ENCODE measurements around the gene SYK. TPM values are rescaled to one million over a fixed set of nuclear protein-coding genes. Genes with fewer than 3 reads are reported as not detected.

SYK gene
- total RNA-seq, 1 experiment from 2014 or later = 9.0 TPM

- ChIA-PET POLR2A (no interaction called here), RAD21 (ENCODE audit: low non-redundant PET in 1 of 2, low total read pairs in 2 of 2, uncharacterized antibody in 2 of 2, unreplicated experiment in 2 of 2) (no interaction called here), CTCF (no interaction called here)
- H3K9me2 ChIP-seq (ENCODE audit: insufficient read depth) = no peaks in the 10 kb centered on the region
- no peaks in the 10 kb centered on the region for H3K9me3 ChIP-seq (ENCODE audit: control insufficient read depth in 1 of 2, insufficient read depth in 1 of 2, low read depth in 1 of 2, low read length in 2 of 2)
- no peak for DNase-seq (ENCODE audit: low read depth, low spot score)
- H4K20me1 ChIP-seq (ENCODE audit: insufficient read depth) = no peaks in the 10 kb centered on the region
- H3K4me2 ChIP-seq (ENCODE audit: low read length) = no peak overlapping the region
- intact Hi-C loops (cut with micrococcal nuclease) = no loop called here
- no peaks in the 10 kb centered on the region for H3K4me1 ChIP-seq (ENCODE audit: control insufficient read depth in 1 of 2, insufficient read depth in 2 of 2, low read length in 2 of 2)
- no peak overlapping the region for H3K9ac ChIP-seq (ENCODE audit: low read length)
- no peak overlapping the region for H3K27ac ChIP-seq (ENCODE audit: low read depth, low read length)
- no peaks in the 10 kb centered on the region for H3K36me3 ChIP-seq (ENCODE audit: control insufficient read depth in 1 of 2, insufficient read depth in 2 of 2, low read length in 2 of 2)
- ATAC-seq = no peak
- no peak overlapping the region for H2AFZ ChIP-seq (ENCODE audit: low read depth, low read length, poor library complexity, severe bottlenecking)
- no peaks in the 10 kb centered on the region for H3K79me2 ChIP-seq (ENCODE audit: insufficient read depth, low read length)
- TF ChIP-seq CTCF (IDR thresholded peaks at IDR 0.05 in 2 of 3, conservative IDR thresholded peaks at IDR 0.05 in 1 of 3; ENCODE audit: borderline replicate concordance in 1 of 3, insufficient read depth in 1 of 3, low read depth in 2 of 3, low read length in 2 of 3) (no peak), ELF1 (IDR thresholded peaks at IDR 0.05; ENCODE audit: borderline replicate concordance, low read depth) (no peak), CEBPB (IDR thresholded peaks at IDR 0.05; ENCODE audit: low read depth) (no peak), YY1 (IDR thresholded peaks at IDR 0.05; ENCODE audit: extremely low read depth, insufficient replicate concordance, low read depth, low read length) (no peak), CBX3 (IDR thresholded peaks at IDR 0.05; ENCODE audit: low read depth) (no peak), EZH2phosphoT487 (IDR thresholded peaks at IDR 0.05; ENCODE audit: borderline replicate concordance) (no peak), POLR2AphosphoS5 (IDR thresholded peaks at IDR 0.05; ENCODE audit: low read depth, low read length) (no peak), ZFX (IDR thresholded peaks at IDR 0.05) (no peak), ZNF274 (IDR thresholded peaks at IDR 0.05; ENCODE audit: low read depth, low read length) (no peak)
- BruUV-seq (replicated peaks) = no TSS peak
- H3K4me3 ChIP-seq (replicated peaks in 1 of 2; ENCODE audit: low read depth in 1 of 2, low read length in 2 of 2) = no peak overlapping the region
- H3K27me3 ChIP-seq (ENCODE audit: insufficient read depth, low read length) = no peaks in the 10 kb centered on the region
Observed at GRCh38 chr9:90880066-90880465, 78.4 kb downstream of the SYK start.

GRCh38 chr9:90880669-90881068, 79.0 kb downstream of the SYK start:
- ChIA-PET POLR2A (no interaction called here), RAD21 (ENCODE audit: low non-redundant PET in 1 of 2, low total read pairs in 2 of 2, uncharacterized antibody in 2 of 2, unreplicated experiment in 2 of 2) (no interaction called here), CTCF (no interaction called here)
- Histone ChIP-seq H3K27ac (ENCODE audit: low read depth, low read length) (no peak overlapping the region), H2AFZ (ENCODE audit: low read depth, low read length, poor library complexity, severe bottlenecking) (no peak overlapping the region), H4K20me1 (ENCODE audit: insufficient read depth) (no peaks in the 10 kb centered on the region), H3K36me3 (ENCODE audit: control insufficient read depth in 1 of 2, insufficient read depth in 2 of 2, low read length in 2 of 2) (no peaks in the 10 kb centered on the region), H3K4me2 (ENCODE audit: low read length) (no peak overlapping the region), H3K4me1 (ENCODE audit: control insufficient read depth in 1 of 2, insufficient read depth in 2 of 2, low read length in 2 of 2) (no peaks in the 10 kb centered on the region), H3K9me3 (ENCODE audit: control insufficient read depth in 1 of 2, insufficient read depth in 1 of 2, low read depth in 1 of 2, low read length in 2 of 2) (no peaks in the 10 kb centered on the region), H3K9me2 (ENCODE audit: insufficient read depth) (no peaks in the 10 kb centered on the region), H3K9ac (ENCODE audit: low read length) (no peak overlapping the region), H3K4me3 (replicated peaks in 1 of 2; ENCODE audit: low read depth in 1 of 2, low read length in 2 of 2) (no peak overlapping the region), H3K27me3 (ENCODE audit: insufficient read depth, low read length) (no peaks in the 10 kb centered on the region), H3K79me2 (ENCODE audit: insufficient read depth, low read length) (no peaks in the 10 kb centered on the region)
- no peak for ATAC-seq
- no TSS peak for BruUV-seq (replicated peaks)
- DNase-seq (ENCODE audit: low read depth, low spot score) = no peak
- intact Hi-C loops (cut with micrococcal nuclease) = no loop called here
- TF ChIP-seq ZBTB33 (IDR thresholded peaks at IDR 0.05; ENCODE audit: extremely low read depth, insufficient replicate concordance, low read length) = no peak
- no peak for TF ChIP-seq CEBPB (IDR thresholded peaks at IDR 0.05; ENCODE audit: low read depth)
- TF ChIP-seq JUND (IDR thresholded peaks at IDR 0.05) = no peak
- no peak for TF ChIP-seq POLR2A (IDR thresholded peaks at IDR 0.05; ENCODE audit: borderline replicate concordance, extremely low read depth, insufficient read depth, insufficient read length)
- no peak for TF ChIP-seq ZFX (IDR thresholded peaks at IDR 0.05)
- TF ChIP-seq MAX (IDR thresholded peaks at IDR 0.05) = no peak
- no peak for TF ChIP-seq EGR1 (IDR thresholded peaks at IDR 0.05; ENCODE audit: low read depth)

Data from HCT116 (cell line).